NCI-H1417 (cell line): ENCODE measurements around the gene MXD4.
A peak's percentile ranks its signal among the peaks of the same experiment; 100 is the strongest.

Experiments
- DNase-seq, 3 experiments: peaks; one replicate each; lab custom pipeline; 2025; lab: John Stamatoyannopoulos, UW

The MXD4 gene

GRCh38 chr4:2291705-2292645 is 30.1 kb upstream of the MXD4 start:
- no peak for DNase-seq

GRCh38 chr4:2290974-2291704 is 29.2 kb upstream of the MXD4 start:
- no peak for DNase-seq

GRCh38 chr4:2290488-2290887 is 28.6 kb upstream of the MXD4 start:
- peak in 2 of 3 experiments; percentile 19 to 20 for DNase-seq

DNA sequence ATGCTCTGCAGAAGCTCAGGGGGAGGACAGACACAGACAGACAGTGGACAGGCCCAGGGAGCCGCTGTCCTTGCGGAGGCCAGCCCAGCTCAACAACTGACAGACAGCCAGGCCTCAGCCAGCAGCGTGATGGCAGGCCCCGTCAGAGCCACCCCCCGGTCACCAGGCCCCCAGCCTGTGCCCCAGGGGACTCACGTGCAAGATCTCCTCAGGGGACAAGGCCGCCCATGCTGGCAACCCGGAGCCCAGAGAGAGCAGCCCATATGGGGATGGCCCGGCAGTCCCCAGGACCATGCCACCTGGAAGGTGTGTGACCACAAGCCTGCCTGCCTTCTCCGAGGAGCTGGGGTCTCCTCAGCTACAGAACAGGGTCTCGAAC is 28.0 kb upstream of the MXD4 start:
- no peak for DNase-seq

- DNase-seq: peak in 1 of 3 experiments; percentile 20
Observed at GRCh38 chr4:2289311-2289954, 27.5 kb upstream of the MXD4 start.

DNA sequence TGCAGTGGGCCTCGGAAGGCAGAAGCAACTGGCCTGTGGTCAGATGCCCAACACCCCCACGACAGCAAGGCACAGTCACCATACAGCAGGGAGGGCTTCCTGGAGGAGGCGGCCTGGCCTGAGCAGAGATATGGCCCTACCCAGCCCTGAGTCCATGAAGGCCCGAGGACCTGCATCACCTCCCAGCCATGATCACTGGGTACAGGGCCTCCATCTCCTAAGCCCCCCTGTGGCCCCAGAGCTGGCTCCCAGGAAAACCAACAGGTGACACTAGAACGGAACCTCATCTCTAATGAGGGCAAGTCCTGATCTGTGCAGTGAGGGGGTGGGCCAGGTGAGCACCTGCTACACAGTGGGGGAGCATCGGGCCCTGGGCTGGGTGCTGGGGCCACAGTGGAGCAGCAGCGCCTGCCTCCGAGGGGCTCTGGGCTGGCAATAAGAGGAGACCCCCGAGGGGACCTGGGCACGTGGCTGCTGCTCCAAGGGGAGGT is 26.2 kb upstream of the MXD4 start:
- no peak for DNase-seq

GRCh38 chr4:2287594-2287915 is 25.6 kb upstream of the MXD4 start:
- DNase-seq: no peak

- peak in 2 of 3 experiments; percentile 22 to 44 for DNase-seq
Observed at GRCh38 chr4:2286904-2287593, 25.1 kb upstream of the MXD4 start.

- DNase-seq: no peak
Observed at GRCh38 chr4:2285613-2286381, 23.9 kb upstream of the MXD4 start.

DNA sequence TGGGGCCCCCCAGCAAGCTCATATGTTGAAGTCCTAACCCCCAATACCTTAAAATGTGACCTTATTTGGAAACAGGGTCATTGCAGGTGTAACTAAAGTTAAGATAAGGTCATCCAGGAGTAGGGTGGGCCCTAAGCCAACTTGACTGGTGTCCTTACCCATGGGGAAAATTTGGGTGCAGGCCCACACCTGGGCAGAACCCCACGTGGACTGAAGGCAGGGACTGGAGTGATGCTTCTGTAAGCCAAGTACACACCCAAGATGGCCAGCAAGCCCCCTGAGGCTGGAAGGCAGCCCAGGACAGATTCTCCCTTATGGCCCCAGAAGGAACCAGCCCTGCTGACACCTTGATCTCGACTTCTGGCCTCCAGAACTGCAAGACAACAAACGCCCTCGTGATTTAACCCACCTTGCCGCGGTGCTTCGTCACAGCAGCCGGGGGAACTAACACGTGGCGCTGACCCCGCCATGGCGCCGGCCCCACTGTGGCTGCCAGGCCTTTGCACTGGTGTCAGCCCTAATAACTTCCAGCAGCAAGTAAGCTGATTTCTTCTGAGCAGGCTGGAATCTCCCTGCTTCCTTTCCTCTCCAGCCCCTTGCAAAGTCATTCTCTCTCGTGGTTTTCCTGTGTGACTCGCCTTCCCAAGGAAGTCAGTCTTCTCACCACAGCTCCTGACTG is 23.2 kb upstream of the MXD4 start:
- no peak for DNase-seq

GRCh38 chr4:2284161-2284933 is 22.4 kb upstream of the MXD4 start:
- DNase-seq: no peak

GRCh38 chr4:2283199-2283711 is 21.3 kb upstream of the MXD4 start:
- DNase-seq: no peak

- DNase-seq: no peak
Observed at GRCh38 chr4:2281575-2282343, 19.9 kb upstream of the MXD4 start.

- peak in 2 of 3 experiments; percentile 22 to 51 for DNase-seq
Observed at GRCh38 chr4:2280531-2281300, 18.8 kb upstream of the MXD4 start.

DNA sequence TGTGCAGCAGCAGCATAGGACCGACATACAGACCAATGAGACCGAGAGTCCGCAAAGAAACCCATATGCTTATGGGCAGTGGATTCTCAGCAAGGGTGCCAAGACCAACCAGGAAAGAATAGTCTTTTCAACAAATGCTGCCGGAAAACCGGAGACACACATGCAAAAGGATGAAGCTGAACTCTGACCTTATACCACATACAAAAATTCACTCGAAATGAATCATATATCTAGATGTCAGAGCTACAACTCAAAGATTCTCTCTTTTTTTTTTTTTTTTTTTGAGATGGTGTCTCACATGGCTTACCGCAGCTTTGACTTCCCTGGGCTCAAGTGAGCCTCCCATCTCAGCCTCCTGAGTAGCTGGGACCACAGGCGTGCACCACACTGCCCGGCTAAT is 16.0 kb upstream of the MXD4 start:
- DNase-seq: no peak

- DNase-seq: no peak
Observed at GRCh38 chr4:2276581-2277325, 14.8 kb upstream of the MXD4 start.

- DNase-seq: no peak
Observed at GRCh38 chr4:2275546-2276251, 13.8 kb upstream of the MXD4 start.
